SK-N-SH treated with all-trans-retinoic acid at 6 μM for 48 hours (cell line): Measurements from ENCODE around the gene SLC6A8.

Experiments
- ARNTL ChIP-seq: fragments of 450-650 bp; formaldehyde crosslinking; IDR thresholded peaks from 2 replicates; pipeline ENCODE4 v1.5.0; 2020; ENCODE audit warnings: low read depth, mild to moderate bottlenecking, moderate library complexity, borderline replicate concordance
- BACH2 ChIP-seq: fragments of 250-450 bp; sonication (Bioruptor Pico); IDR thresholded peaks from 2 replicates; pipeline ENCODE4 v1.9.0; 2021; ENCODE audit warnings: mild to moderate bottlenecking, borderline replicate concordance
- CSDC2 ChIP-seq: fragments of 250-450 bp; sonication (Bioruptor Pico); IDR thresholded peaks from 2 replicates; pipeline ENCODE4 v1.5.0; 2020; ENCODE audit warnings: mild to moderate bottlenecking, moderate library complexity
- OSR1 ChIP-seq: fragments of 250-450 bp; sonication (Bioruptor Pico); IDR thresholded peaks from 2 replicates; pipeline ENCODE4 v1.8.0; 2022; ENCODE audit warnings: moderate library complexity, mild to moderate bottlenecking, inconsistent platforms
- PATZ1 ChIP-seq: fragments of 250-450 bp; sonication (Bioruptor Pico); IDR thresholded peaks from 2 replicates; pipeline ENCODE4 v1.8.0; 2020; ENCODE audit warnings: mild to moderate bottlenecking, moderate library complexity, borderline replicate concordance
- PPARA ChIP-seq: fragments of 250-450 bp; sonication (Bioruptor Pico); IDR thresholded peaks from 2 replicates; pipeline ENCODE4 v1.5.0; 2020; ENCODE audit warnings: mild to moderate bottlenecking, borderline replicate concordance
- SNAI2 ChIP-seq: fragments of 250-450 bp; sonication (Bioruptor Pico); IDR thresholded peaks from 2 replicates; pipeline ENCODE4 v1.5.0; 2020; ENCODE audit warnings: mild to moderate bottlenecking, moderate library complexity
- TCF4 ChIP-seq: fragments of 250-450 bp; sonication (Bioruptor Pico); IDR thresholded peaks from 2 replicates; pipeline ENCODE4 v1.8.0; 2021; ENCODE audit warnings: mild to moderate bottlenecking, moderate library complexity, borderline replicate concordance
- ZC3H10 ChIP-seq: fragments of 250-450 bp; sonication (Bioruptor Pico); IDR thresholded peaks from 2 replicates; pipeline ENCODE4 v1.5.1; 2021; ENCODE audit warnings: mild to moderate bottlenecking, moderate library complexity
- ZNF565 ChIP-seq: fragments of 450-650 bp; formaldehyde crosslinking; conservative IDR thresholded peaks from 2 replicates; pipeline ENCODE4 v1.5.0; 2020; ENCODE audit warnings: low read depth, mild to moderate bottlenecking, moderate library complexity
- ZNF8 ChIP-seq: fragments of 450-650 bp; formaldehyde crosslinking; IDR thresholded peaks from 2 replicates; pipeline ENCODE4 v1.5.0; 2020; ENCODE audit warnings: mild to moderate bottlenecking, moderate library complexity

DNA sequence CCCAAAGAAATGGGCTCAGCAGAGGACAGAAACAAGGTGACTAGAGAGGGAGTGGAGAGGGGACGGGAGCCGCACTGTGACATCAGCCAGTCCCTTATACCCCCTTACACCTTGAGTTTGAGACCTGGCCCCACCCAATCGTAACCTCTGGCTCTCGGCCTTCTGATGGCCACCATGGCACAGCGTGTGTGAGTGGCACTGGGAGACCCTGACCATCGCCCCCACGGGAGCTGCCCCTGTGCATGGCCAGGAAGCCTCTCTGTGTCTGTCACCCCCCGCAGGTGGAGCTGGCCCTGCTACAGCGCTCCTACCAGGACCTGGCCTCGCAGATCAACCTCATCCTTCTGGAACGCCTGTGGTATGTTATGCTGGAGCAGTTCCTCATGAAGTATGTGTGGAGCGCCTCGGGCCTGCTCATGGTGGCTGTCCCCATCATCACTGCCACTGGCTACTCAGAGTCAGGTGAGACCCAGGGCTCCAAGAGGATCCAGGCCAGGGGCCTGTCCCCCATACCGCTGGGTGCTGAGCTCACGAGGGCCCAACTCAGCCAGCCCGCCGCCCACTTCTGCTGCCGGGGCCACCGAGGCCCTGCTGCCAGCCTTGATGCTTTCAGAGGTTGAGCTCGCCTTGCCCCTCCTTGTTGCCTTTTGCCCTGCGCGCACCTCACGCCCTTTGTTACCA is 41.4 kb downstream of the SLC6A8 start:
- TF ChIP-seq OSR1 (CRISPR knock-in tag), result no peak
- no peak for TF ChIP-seq ARNTL (CRISPR knock-in tag)
- no peak for TF ChIP-seq PPARA (CRISPR knock-in tag)
- no peak for TF ChIP-seq CSDC2 (CRISPR knock-in tag)
- TF ChIP-seq SNAI2 (CRISPR knock-in tag), result no peak
- no peak for TF ChIP-seq ZNF565 (CRISPR knock-in tag)
- no peak for TF ChIP-seq ZNF8 (CRISPR knock-in tag)
- no peak for TF ChIP-seq PATZ1
- TF ChIP-seq BACH2 (CRISPR knock-in tag), result no peak
- no peak for TF ChIP-seq ZC3H10 (CRISPR knock-in tag)
- TF ChIP-seq TCF4 (CRISPR knock-in tag), result no peak
